NCI-H69 (cell line): ENCODE results near the gene NLRC4.
"Not testable (repeated sequence)": the region's sequence is repeated elsewhere in the genome, so short reads cannot be mapped to it uniquely, and the experiment has no call there.

Experiments used
- DNase-seq: peaks from one replicate; lab custom pipeline; 2025; lab: John Stamatoyannopoulos, UW

NLRC4 gene, protein sequence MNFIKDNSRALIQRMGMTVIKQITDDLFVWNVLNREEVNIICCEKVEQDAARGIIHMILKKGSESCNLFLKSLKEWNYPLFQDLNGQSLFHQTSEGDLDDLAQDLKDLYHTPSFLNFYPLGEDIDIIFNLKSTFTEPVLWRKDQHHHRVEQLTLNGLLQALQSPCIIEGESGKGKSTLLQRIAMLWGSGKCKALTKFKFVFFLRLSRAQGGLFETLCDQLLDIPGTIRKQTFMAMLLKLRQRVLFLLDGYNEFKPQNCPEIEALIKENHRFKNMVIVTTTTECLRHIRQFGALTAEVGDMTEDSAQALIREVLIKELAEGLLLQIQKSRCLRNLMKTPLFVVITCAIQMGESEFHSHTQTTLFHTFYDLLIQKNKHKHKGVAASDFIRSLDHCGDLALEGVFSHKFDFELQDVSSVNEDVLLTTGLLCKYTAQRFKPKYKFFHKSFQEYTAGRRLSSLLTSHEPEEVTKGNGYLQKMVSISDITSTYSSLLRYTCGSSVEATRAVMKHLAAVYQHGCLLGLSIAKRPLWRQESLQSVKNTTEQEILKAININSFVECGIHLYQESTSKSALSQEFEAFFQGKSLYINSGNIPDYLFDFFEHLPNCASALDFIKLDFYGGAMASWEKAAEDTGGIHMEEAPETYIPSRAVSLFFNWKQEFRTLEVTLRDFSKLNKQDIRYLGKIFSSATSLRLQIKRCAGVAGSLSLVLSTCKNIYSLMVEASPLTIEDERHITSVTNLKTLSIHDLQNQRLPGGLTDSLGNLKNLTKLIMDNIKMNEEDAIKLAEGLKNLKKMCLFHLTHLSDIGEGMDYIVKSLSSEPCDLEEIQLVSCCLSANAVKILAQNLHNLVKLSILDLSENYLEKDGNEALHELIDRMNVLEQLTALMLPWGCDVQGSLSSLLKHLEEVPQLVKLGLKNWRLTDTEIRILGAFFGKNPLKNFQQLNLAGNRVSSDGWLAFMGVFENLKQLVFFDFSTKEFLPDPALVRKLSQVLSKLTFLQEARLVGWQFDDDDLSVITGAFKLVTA

DNA sequence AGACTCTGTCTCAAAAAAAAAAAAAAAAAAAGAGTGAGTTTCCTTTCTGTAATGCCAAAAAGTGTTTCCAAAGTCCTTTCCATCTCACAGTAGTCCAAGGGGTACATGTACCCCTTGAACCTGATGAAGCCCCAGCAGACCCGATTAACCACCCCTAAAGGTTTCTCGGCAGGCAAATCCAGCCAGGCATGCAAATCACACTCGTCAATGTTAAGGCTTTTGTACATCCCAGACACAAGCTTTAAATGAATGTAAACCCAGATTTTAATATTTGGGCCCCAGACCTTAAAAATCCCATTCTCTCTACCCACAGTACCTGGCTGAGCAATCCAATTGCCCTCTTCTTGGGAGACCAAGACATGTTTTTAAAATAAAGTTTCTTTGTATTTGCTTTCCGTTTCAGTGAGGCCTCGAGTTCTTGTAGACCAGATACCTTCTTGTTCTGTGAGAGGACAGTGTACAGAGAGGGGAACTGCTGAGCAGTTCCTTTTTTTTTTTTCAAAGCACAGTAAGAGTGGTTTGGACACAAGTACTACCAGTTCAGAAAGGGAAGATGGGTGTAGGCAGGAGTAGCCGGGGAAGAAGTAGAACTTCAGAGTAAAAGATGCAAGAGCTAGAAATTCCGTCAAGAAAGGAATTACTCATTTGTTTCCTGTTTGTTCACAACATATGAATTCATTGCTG, at the start of gene NLRC4:
NLRC4 (minus strand) TSS at position 465 of the 684 bp plus-strand sequence. CDS start 8,111 bp downstream, outside the sequence.
- DNase-seq = no peak

DNA sequence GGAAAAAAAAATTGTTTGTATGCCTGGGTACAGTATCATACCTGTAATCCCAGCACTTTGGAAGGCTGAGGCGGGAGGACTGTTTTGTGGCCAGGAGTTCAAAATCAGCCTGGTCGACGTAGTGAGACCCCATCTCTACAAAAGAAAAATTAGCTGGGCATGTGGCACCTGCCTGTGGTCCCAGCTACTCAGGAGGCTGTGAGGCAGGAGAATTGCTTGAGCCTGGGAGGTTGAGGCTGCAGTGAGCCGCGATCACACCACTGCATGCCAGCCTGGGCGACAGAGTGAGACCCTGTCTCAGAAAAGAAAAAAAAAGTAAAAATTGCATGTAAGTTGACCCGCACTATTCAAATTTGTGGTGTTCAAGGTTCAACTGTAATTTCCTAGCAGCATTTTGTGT, 45.9 kb upstream of the NLRC4 start:
- no peak for DNase-seq

DNA sequence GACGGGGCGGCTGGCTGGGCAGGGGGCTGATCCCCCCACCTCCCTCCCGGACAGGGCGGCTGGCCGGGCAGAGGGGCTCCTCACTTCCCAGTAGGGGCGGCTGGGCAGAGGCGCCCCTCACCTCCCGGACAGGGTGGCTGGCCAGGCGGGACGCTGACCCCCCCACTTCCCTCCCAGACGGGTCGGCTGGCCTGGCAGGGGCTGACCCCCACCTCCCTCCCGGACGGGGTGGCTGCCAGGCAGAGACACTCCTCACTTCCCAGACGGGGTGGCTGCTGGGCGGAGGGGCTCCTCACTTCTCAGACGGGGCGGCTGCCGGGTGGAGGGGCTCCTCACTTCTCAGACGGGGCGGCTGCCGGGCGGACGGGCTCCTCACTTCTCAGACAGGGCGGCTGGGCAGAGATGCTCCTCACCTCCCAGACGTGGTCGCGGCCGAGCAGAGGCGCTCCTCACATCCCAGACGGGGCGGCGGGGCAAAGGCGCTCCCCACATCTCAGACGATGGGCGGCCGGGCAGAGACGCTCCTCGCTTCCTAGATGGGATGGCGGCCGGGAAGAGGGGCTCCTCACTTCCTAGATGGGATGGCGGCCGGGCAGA, 29.4 kb upstream of the NLRC4 start:
- DNase-seq = not testable (repeated sequence)

DNA sequence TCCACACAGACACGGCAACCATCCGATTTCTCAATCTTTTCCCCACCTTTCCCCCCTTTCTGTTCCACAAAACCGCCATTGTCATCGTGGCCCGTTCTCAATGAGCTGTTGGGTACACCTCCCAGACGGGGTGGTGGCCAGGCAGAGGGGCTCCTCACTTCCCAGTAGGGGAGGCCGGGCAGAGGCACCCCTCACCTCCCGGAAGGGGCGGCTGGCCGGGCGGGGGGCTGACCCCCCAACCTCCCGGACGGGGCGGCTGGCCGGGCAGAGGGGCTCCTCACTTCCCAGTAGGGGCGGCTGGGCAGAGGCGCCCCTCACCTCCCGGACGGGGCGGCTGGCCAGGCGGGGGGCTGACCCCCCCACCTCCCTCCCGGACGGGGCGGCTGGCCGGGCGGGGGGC, 28.8 kb upstream of the NLRC4 start:
- not testable (repeated sequence) for DNase-seq

DNA sequence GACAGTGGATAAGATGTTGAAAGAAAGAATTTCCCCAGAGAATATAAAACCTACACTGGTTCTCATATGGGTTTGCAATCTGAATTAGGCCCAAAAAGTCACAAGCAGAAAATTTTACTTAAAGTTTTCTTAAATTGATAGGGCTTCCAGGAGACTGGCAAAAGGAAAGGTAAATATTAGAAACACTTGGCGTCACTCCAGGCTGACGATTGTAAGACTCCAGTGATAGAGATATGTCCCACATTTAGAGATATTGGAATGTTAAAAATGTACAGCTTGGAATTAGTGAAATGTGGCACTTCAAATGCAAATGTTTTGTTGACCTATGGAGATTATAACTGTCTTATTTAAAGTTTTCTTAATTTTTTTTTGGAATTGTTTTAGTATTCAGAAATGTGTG, 27.1 kb upstream of the NLRC4 start:
- DNase-seq = no peak

DNA sequence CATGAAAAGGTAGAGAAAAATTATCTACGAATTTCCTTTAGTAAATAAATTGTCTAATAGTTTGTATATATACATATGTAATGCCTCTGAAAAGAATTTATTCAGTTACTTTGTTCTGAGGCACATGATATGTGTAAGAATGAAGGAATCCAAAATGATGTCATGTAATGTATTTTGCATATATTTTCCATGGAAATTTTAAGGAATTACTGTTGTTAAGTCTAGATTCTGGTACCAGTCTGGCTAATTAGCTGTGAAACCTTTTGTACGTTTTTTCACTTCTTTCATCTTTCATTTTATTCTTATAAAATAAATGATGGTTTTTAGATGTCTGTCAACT, 25.3 kb upstream of the NLRC4 start:
- DNase-seq = no peak

DNA sequence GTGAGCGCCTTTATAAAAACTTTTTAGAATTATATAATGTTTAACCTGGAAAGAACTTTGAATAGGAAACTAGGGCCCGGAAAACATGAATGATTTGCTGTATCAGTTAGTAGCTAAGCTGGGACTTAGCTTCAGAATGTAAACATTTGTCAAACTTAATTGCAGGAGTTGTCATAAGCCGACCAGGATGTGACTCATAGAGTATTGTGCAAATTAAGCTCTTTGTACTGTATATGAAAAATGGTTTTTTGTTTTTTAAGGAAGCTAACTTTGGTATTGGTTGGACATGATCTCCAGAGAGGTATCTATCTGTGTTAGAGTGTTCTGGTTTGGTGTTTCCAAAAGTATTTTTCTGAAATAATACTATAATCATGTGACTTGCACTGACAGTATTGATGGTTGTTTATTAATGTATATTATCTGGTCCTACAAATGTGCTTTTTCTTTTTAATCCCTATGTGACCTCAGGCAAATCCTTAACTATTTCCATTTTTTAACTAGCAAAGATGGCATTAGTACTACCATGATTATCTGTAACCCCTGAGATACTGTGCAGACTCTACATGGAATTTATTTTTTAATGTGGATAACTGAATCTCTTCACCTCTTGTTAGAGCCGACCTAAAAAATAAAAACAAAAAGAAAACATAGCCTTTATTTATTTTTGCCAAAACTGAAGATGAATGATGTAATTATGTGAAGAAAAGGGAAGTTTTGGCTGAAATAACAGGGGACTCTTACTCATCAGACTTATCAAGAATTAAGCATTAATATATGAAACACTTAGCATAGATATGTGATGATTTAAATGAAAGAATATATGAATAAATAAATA, 24.7 kb upstream of the NLRC4 start:
- DNase-seq = peak; percentile 3

DNA sequence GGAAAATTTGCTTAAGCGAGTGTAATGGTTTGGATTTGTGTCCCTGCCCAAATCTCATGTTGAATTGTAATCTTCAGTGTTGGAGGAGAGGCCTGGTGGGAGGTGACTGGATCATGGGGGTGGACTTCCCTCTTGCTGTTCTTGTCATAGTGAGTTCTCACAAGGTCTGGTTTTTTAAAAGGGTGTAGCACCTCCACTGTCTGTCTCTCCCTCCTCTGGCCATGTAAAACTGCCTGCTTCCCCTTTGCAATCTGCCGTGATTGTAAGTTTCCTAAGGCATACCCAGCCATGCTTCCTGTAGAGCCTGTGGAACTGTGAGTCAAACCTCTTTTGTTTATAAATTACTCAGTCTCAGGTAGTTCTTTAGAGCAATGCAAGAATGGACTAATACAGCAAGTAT, 19.6 kb upstream of the NLRC4 start:
- DNase-seq = no peak

DNA sequence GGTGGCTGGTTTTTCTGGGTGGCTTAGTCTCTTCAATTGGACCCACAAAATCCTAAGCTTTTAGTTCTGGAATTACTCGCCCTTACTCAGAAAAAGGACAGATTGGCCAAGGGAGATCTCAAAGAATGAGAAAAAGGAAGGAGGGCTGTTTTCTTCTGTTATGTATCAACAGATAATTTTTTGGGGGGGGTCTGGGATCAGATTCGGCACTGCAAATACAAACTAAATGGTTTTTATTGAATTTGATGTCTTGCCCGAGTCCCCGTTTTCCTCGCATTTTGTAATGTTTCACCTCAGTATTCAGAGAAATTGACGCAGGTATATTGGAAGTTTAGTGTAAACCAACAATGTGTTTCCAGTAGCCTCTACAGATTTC, 13.8 kb upstream of the NLRC4 start:
- DNase-seq = no peak

DNA sequence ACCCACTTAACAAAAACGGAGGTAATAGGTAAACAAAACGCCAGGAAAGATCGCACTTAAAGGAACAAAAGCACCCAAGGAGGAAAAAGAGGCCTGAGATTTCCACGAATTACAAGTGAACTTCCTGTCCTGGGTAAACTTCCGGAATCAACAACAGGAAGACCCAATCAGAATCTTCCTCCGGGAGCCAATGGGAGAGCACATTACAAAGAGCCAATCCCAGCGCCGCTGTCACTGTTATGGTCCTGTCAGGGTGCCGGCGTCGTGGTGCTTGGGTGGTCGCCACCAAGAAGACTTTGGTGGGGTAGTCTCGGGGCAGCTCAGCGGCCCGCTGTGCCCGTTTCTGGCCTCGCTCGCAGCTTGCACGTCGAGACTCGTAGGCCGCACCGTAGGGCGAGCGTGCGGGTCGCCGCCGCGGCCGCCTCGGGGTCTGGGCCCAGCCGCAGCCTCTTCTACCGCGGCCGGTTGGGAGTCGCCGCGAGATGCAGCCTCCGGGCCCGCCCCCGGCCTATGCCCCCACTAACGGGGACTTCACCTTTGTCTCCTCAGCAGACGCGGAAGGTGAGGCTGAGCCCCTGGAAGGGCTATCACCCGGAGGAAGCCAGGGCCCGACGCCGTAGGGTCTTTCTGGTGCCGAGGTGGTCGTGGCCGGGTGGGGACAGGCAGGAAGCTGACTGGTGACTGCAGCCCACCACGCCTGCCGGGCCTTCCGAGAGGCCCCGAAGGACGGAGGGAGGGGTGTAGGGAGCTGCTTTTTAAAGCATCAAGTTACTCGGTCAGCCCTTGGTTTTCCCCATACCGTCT, 13.2 kb upstream of the NLRC4 start, which contains the start of gene YIPF4:
YIPF4 (plus strand) TSS at position 231 of the 804 bp plus-strand sequence; CDS start at position 483, 252 bp downstream.
- DNase-seq = peak; percentile 87

DNA sequence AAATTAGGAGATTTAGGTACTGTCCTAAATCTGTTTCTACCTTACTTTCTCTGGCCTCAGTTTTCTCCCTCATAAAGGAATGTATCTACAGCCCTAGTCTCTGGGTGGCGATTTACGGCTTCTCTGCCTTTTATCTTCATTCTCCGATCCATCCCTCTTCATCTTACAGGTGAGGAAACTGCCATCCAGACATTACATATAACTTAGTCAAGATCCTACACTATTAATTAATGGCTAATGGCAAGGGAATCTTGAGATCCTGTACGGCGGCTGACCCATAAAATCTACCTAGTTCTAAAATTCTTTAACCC, 12.6 kb upstream of the NLRC4 start:
- no peak for DNase-seq

DNA sequence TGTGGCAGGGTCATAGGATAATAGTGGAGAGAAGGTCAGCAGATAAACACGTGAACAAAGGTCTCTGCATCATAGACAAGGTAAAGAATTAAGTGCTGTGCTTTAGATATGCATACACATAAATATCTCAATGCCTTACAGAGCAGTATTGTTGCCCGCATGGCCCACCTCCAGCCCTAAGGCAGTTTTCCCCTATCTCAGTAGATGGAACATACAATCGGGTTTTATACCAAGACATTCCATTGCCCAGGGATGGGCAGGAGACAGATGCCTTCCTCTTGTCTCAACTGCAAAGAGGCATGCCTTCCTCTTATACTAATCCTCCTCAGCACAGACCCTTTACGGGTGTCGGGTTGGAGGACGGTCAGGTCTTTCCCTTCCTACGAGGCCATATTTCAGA, 11.1 kb upstream of the NLRC4 start:
- not testable (repeated sequence) for DNase-seq

DNA sequence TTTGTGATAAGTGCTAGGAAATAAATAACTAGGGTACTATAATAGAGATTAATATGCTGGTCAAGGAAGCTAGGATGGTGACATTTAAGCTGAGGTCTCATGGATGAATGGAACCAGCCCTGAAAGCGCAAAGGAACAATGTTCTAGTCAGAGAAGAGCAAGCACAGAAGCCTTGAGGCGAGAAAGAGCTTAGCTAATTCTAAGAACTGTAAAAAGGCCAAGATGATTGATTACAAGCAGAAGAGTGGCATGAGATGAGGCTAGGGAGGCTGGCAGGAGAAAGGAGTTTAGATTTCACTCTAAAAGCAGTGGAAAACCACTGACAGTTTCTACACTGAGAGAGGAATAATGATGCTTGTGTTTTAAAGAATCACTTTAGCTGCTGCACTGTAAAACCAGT, 9.6 kb upstream of the NLRC4 start:
- no peak for DNase-seq

DNA sequence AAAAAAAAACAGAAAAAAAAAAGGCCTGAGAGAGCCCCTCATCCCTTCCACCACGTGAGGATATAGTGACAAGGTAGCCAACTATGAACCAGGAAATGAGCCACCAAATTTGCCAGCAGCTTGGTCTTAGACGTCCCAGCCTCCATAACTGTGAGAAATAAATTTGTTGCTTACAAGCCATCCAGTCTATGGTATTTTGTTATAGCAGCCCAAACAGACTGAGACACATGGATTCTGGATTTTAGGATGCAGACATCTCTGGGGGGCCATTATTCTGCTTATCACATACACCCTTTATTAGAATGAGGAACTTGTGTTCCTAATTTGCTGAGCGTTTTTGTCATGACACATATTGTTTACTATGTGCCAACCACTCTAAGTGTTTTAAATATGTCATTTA, 7.6 kb upstream of the NLRC4 start:
- no peak for DNase-seq

DNA sequence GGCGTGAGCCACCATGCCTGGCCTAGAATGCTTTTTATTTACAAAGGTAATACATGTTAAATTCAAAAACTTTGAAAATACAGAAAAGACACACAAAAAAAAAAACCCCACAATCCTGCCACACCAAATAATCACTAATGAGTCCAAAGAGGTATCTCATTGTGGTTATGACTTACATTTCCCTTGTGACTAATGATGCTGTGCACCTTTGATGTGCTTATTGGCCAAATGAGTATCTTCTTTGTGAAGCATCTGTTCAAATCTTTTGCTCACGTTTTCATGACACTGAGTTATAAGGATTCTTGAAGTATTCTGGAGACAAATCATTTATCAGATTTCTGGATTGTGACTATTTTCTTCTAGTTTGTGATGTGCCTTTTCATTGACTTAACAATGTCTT, 6.4 kb upstream of the NLRC4 start:
- no peak for DNase-seq

DNA sequence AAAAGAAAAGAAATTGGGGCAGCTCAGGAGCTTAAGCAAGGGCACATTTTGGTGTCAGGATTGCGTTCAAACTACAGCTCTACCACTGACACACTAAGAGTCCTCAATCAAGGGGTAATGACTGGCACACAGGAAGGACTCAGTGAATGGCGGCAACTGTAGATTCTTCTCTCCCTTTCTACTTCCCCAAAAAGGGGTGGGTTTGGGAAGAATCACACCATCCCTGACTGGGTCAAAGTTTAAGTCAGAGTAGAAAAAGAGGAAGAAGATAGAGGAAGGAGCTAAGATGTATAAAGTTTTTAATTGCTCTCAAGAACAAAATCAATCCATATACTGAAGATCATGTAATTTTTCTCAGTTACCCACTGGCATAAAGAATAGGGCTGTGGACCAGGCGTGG, 2.6 kb downstream of the NLRC4 start:
- no peak for DNase-seq

DNA sequence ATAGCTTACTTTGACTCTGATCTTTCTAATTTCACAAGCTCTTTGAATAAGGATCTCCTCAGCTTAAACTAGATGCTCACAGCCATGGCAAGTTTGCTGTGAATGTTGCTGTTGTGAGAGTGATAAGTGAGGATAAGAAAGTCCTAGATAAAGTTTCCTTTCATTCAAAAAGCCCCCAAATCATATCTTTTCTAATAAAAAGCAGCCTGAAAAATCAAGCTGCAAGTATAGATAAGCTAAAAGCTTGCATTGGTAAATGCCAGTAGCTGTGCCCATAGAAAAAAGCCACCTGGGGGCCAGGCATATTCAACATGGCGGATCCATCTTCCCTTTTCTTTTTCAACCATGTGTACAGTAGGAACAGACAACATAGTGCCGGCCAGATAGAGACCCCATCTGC, 4.3 kb downstream of the NLRC4 start:
- DNase-seq = no peak

DNA sequence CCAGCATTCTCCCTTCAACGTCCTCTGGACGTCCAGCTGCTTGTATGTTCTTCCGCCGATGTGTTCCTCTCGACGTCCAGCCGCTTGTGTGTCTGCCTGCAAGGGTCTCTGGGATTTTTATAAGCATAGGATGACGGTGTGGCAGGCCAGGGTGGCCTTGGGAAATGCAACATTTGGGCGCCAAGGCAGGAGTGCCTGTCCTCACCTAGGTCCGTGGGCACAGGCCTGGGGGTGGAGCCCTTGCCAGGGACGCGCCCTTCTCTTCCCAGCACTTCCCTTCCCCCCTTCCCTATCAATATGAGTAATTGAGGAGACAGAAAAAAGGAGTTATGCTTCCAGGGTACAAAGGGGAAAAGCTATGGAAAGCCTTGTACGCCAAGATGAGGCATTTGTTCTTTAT, 6.4 kb downstream of the NLRC4 start:
- no peak for DNase-seq

DNA sequence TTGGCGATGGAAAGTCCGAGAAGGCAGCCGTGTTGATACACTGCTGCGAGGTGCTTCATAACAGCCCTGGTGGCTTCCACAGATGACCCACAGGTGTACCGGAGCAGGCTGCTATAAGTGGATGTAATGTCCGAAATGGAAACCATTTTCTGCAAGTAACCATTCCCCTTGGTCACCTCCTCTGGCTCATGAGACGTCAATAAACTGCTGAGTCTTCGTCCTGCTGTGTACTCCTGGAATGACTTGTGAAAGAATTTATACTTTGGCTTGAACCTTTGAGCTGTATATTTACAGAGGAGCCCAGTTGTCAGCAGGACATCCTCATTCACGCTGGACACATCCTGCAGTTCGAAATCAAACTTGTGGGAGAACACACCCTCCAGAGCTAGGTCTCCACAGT, 14.4 kb downstream of the NLRC4 start:
- no peak for DNase-seq

DNA sequence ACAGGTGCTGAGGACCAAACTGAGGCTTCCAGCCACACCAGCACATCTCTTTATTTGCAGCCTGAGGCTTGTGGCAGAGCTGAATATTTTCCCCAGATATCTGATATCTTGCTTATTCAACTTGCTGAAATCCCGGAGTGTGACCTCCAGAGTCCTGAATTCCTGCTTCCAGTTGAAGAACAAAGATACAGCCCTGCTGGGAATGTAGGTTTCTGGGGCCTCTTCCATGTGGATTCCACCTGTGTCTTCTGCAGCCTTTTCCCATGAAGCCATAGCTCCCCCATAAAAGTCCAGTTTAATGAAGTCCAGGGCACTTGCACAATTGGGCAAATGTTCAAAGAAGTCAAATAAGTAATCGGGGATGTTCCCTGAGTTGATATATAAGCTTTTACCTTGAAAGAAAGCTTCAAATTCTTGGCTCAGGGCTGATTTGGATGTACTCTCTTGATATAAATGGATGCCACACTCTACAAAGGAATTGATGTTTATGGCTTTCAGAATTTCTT, 14.9 kb downstream of the NLRC4 start:
- DNase-seq = no peak
